ENCODE results near the gene MTCP1.
A peak's percentile ranks its signal among the peaks of the same experiment; 100 is the strongest.

Gene MTCP1

DNA sequence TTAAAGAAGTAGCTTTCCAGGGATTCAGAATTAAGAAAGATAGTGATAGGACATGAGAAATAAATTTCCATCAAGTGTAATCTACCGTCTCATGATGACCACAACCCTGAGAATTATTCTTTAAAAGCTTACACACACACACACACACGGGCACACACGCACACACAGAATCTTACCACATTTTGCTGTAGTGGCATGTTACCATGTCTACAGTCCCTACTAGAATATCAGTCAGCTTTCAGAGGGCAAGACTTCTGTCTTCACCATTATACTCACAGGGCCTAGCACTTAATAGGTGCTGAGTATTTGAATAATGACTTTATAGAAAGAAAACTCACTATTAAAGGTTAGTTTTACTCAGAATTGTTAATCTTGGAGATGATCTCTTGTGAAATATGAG, 15.4 kb downstream of the MTCP1 start:
- TF ChIP-seq CTCF (IDR thresholded peaks at IDR 0.05; ENCODE audit: insufficient read depth, low read depth, low read length, missing control alignments) = no peak
- no peak for DNase-seq (ENCODE audit: low read depth)
- no peak overlapping the region for H3K4me3 ChIP-seq (ENCODE audit: low read depth, low read length)

- DNase-seq (ENCODE audit: low read depth) = no peak
- TF ChIP-seq CTCF (IDR thresholded peaks at IDR 0.05; ENCODE audit: insufficient read depth, low read depth, low read length, missing control alignments) = no peak
- no peak overlapping the region for H3K4me3 ChIP-seq (ENCODE audit: low read depth, low read length)
Observed at GRCh38 chrX:155054255-155054654, 16.7 kb downstream of the MTCP1 start.

DNA sequence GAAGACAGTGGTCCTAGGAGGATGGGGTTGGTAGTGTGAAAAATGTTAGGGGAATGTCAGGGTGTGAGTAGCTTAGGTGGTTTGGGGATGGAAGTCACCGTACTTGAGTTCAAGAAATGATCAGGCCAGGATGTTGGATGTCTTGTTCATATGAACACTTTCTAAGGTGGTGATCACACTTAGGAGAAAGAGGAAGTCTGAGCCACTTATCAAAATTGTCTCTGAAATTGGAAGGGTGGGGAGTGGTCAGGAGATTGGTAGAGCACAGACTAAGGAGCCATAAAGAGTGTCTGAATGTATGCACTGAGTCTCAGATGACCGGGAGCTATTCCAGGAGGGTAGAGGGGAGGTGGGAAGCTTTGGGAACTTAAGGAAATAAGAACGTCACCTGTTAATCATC, 17.3 kb downstream of the MTCP1 start:
- no peak overlapping the region for H3K4me3 ChIP-seq (ENCODE audit: low read depth, low read length)
- no peak for TF ChIP-seq CTCF (IDR thresholded peaks at IDR 0.05; ENCODE audit: insufficient read depth, low read depth, low read length, missing control alignments)
- DNase-seq (ENCODE audit: low read depth) = no peak

- no peak for TF ChIP-seq CTCF (IDR thresholded peaks at IDR 0.05; ENCODE audit: insufficient read depth, low read depth, low read length, missing control alignments)
- no peak overlapping the region for H3K4me3 ChIP-seq (ENCODE audit: low read depth, low read length)
- DNase-seq (ENCODE audit: low read depth) = no peak
Observed at GRCh38 chrX:155052738-155053498, 18.0 kb downstream of the MTCP1 start.

DNA sequence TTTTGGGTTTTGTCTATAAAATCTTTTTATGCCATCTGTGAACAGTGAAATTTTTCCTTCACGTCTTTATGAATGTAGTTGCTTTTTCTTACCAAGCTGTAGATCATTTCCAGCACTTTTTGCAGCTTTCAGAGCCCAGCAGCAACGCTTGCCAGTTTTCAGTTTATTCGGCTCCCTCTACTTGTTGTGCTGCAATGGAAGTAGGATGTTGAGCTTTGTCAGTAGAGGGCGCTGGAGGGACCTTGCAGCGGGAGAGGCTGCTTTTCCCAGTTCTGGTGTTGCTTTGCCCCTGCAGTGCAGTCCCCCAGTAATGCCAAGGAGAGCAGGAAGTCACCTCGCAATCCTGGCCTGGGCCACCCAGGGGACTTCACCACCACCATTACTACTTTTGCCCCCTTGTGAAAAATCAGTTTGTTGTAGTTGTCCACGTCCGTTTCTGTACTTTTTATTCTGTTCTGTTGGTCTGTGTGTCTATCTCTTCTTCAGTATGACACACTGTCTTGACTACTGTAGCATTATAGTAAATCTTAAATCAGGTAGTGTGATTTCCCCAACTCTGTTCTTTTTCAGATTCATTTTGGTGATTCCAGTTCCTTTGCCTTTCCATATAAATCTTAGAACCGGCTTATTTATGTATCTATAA, 21.8 kb downstream of the MTCP1 start:
- H3K4me3 ChIP-seq (ENCODE audit: low read depth, low read length) = no peak overlapping the region
- TF ChIP-seq CTCF (IDR thresholded peaks at IDR 0.05; ENCODE audit: insufficient read depth, low read depth, low read length, missing control alignments) = peak; percentile 46
- DNase-seq (ENCODE audit: low read depth) = peak; percentile 60

GRCh38 chrX:155046811-155047528, 24.0 kb downstream of the MTCP1 start:
- TF ChIP-seq CTCF (IDR thresholded peaks at IDR 0.05; ENCODE audit: insufficient read depth, low read depth, low read length, missing control alignments) = no peak
- no peak overlapping the region for H3K4me3 ChIP-seq (ENCODE audit: low read depth, low read length)
- DNase-seq (ENCODE audit: low read depth) = no peak
